HG03521 (cell line): ENCODE data around the gene PRPF39.
"Not testable (repeated sequence)": the region's sequence is repeated elsewhere in the genome, so short reads cannot be mapped to it uniquely, and the experiment has no call there.

Experiments
- ATAC-seq: cut with Tn5 transposase; IDR thresholded peaks from one replicate; pipeline ENCODE4 v1.9.1; 2021; ENCODE audit warnings: mild to moderate bottlenecking, moderate library complexity; ENCODE audit not compliant: unreplicated experiment

The PRPF39 gene

DNA sequence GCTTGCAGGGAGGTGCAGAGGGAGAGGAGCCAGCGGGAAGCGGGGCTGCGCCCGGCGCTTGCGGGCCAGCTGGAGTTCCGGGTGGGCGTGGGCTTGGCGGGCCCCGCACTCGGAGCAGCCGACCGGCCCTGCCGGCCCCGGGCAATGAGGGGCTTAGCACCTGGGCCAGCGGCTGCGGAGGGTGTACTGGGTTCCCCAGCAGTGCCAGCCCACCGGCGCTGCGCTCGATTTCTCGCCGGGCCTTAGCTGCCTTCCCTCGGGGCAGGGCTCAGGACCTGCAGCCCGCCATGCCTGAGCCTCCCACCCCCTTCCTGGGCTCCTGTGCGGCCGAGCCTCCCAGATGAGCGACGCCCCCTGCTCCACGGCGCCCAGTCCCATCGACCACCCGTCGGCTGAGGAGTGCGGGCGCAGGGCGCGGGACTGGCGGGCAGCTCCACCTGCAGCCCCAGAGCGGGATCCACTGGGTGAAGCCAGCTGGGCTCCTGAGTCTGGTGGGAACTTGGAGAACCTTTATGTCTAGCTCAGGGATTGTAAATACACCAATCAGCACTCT lies 3.4 kb upstream of the PRPF39 start:
- not testable (repeated sequence) for ATAC-seq

- ATAC-seq, result not testable (repeated sequence)
These were observed 2.8 kb upstream of the PRPF39 start for GRCh38 chr14:45081096-45081495.

DNA sequence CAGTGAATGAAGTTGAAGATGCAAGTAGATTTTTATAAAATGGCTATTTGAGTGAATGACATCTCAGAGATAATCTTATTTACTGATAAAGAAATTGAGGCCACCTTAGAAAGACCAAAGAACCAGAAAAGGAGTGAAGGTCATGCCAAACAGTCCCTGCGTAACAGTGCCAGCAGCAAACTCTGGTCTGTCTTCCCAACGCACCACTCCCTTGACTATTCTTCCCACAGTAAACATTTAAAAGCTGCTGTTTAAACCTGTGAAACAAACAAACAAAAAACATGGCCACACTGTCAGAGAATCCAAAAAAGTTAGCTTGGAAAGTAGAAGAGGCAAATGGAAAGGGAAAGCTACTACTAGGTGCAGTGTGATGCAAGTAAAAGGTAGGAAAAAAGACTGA lies 1.5 kb upstream of the PRPF39 start:
- no peak for ATAC-seq

DNA sequence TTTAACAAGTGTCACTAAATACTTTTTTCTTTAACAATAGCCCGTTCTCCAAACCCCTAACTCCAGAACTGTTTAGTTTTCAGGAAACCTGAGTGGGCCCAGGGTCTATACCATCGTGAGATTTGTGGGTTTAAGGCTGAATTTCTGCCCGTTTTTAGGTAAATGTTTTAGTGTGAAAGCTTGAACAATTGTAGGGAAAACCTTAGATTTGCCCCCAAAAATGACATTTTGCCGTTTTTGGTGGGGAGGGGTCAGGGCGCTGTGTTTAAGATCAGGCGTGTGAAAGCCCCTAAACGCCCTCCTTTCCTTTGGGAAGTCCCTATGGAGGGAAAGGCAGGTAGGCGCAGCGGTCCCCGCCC lies 320 bp upstream of the PRPF39 start:
- no peak for ATAC-seq

- ATAC-seq, result no peak
These were observed 1.0 kb downstream of the PRPF39 start for GRCh38 chr14:45084946-45085346.

- peak; percentile 62 for ATAC-seq
These were observed 5.9 kb downstream of the PRPF39 start for GRCh38 chr14:45089813-45090212.

DNA sequence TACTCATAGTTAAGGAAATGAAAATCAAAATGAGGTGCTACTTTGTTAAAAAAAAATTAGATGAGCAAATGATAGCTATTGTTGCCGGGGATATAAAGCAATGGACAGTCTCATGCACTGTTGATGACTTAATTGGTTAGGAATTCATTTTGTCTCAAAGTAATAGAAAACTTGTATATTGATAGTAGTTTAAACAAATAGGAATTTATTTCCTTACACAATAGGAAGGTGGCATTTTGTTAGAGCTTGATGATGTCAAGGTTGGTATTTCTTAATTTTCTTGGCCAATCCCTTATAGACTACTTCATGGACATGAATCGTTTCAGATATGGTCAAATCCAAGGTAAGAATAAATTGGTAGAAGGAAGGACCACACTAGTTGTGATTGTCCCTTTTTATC lies 7.8 kb downstream of the PRPF39 start:
- ATAC-seq, result no peak

GRCh38 chr14:45094275-45094674 lies 10.4 kb downstream of the PRPF39 start:
- ATAC-seq, result no peak

- no peak for ATAC-seq
These were observed 11.2 kb downstream of the PRPF39 start for GRCh38 chr14:45095143-45095542.

DNA sequence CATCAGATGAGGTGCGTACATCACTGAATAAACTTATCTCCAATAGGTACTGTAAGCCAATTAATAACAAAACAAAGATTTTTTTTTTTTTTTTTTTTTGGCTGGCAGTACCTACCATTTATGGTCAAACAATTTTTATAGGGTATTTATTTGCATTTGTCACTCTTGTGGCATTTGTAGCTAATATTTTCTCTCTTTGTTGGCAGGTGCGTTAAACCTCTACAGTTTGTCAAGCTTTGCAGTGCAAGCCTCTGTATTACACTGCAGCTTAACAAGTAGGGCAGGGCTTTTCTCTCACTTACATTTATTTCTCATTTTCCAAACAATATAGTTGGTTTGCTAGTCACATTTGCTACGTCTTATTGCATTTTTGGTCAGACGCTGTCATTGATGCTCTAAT lies 12.3 kb downstream of the PRPF39 start:
- no peak for ATAC-seq

DNA sequence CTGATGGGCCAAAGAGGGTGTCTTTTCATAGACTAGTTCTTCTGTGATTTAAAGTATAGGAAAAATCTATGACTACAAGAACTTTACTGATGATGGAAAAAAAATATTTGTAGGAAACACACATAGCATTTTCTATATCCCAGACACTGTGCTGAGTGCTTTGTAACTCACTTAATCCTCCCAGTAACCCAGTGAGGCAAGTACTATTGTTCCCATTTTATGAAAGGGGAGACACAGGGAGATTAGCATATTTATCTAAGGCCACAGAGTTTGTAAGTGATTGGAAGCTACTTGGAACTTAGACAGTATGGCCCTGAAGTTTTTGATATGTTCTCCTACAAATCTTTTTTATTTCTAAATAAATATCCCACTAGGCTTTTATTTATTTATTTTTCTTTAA lies 19.9 kb downstream of the PRPF39 start:
- ATAC-seq, result no peak

DNA sequence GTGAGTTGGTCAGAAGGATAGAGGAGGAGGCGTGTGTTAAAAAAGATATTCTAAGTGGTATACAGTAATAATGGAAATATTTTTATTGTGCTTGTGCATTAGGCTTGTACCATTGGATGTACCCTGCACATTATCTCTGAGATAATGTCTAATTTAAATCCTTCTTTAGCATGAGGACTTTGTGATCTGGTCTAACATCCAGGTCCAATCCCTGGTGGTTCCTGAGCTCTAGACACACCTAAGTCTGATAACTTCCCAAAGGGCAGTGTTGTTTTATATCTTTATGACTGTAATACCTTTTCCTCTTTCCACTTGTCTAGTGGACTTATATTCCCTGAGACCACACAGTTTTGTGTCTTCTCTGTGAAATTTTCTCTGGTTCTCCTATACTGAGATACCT lies 20.6 kb downstream of the PRPF39 start:
- no peak for ATAC-seq

DNA sequence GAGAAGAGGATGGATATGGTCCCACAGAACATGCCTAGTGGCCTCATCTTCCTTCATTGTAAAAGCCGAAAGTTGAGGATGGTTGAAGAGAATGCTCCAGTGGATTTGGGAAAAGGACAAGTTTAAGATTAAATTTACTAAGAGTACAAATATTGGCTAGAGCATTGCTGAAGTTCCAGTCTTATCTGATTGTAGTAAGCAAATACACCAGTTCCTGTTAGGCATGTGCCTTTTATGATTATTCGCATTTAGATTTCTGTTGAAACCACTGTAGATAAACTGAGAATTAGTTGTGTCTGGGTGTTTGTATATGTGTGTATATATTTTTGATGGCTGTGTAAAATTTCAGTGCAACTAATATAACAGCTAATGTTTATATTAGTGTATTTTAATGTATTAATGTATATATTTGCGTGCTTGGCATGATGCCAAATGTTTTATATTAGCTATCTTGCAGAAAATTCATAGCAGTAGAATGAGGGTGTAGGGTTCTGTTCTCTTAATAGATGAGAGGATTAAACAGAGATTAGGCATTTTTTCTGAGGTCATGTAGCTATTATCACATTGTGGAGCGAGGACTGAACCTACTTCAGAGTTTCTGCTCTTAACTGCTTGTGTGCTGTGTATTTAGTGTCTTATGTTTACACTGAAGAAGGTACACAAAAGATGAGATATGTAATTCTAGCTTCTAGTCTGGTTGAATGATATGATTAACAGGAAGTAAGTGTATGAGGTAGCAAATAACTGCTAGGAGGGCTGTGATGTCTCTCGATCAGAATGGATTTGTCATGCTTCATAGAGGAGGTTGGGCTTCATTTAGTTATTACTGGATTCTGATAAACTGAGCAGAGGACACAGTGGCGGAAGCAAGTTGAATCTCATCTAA lies 29.2 kb downstream of the PRPF39 start:
- ATAC-seq, result no peak

- no peak for ATAC-seq
These were observed 30.4 kb downstream of the PRPF39 start for GRCh38 chr14:45114327-45114726.

- ATAC-seq, result no peak
These were observed 34.7 kb downstream of the PRPF39 start for GRCh38 chr14:45118594-45118993.

- no peak for ATAC-seq
These were observed 36.2 kb downstream of the PRPF39 start for GRCh38 chr14:45120096-45120495.

GRCh38 chr14:45123271-45123670 lies 39.4 kb downstream of the PRPF39 start:
- no peak for ATAC-seq

DNA sequence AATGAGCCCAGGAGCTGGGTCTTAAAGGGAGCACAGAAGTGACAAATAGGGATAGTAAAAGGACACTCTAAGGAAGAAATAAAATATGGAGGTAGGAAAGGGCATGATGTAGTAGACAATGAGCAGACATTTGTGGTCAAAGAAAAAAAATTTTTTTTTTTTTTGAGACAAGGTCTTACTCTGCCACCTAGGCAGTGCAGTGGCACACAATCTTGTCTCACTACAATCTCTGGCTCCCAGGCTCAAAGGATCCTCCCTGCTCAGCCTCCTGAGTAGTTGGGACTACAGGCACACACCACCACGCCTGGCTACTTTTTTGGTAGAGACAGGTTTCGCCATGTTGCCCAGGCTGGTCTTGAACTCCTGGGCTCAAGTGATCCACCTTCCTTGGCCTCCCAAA lies 41.8 kb downstream of the PRPF39 start:
- ATAC-seq, result no peak

DNA sequence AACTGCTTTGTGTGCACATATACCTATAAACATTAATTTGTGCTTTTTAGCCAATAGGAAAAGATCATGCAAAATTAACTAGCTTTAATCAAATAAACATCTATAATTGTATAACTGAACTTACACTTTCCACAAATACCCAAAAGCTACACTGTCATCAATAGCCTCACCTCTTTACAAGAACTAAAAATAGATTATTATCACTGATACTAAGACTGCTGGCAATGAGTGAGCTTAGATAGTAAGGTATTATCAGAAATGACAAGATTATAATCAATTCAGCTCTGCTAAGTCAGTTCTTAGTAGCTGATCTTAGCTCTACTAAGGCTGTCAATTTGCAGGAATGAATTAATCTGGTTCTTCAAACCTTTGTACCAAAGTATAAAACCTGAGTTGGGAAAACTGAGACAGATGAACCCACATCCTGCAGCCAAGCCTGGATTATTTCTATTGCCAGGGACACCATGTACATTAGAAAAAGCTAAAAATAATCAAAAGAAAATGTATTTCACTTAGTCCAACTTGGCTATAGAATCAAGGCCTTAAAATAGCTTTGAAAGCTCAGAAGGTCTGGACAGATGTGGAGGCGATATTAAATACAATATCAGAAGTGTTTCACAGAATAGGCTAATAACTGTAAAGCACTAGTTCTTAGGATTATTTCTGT lies 45.2 kb downstream of the PRPF39 start:
- no peak for ATAC-seq

DNA sequence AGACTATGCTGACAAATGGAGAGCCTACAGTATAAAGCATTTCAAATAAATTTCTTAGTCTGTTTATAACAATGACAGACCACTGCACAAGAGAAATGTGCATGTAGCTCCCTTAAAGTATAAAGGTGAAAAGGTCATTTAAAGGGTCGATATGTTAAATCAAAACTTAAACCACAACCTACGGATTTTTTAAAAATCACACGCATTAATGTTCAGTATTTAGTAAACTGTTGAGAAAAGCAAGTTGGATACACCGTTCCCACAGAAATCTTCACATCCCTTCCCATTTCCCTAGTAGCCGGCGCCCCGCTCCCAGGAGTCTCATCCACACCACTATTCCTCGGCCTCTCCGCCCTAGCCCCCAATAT lies 49.8 kb downstream of the PRPF39 start:
- no peak for ATAC-seq

DNA sequence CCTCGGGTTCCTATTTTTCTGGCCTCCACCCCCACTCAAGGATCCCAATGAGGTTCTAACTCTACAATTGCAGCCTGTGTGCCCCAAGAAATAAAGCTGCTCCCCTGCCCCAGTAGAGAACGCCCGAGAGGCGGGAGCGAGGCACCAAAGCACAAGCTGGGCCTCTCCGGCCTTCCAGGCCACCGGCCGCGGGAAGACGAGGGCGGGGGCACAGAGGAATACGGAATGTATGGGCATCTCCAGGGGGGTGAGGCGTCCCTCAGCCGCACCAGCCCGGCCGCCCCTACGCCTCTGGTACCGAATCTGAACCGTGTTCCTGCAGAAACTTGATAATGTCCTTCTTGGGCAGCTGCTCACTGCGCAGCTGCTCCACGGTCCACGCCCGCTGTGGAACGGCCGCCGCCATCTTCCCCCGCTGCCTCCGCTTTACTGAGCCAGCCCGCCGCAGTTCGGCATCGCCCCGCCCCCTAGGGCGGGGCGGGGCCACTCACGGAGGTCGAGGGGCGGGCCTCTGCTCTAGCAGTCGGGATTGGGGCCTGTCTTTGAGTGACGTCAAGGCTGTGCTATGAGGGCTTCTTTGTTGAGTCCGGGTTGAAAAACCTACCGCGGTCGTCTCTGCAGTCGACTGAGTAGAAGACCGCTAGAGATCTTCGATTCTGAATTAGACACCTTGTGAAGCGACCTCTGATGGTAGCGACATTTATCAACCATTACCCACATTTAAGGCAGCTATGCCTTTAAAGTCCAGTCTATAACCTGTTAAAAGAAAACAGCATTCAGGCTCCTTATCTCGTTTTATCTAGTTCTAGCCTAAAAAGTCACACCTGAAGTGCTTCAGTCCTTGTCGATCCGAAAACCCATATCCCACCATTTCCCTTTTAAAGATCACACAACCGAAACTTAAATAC lies 50.4 kb downstream of the PRPF39 start, which contains the start of gene FKBP3:
Gene FKBP3, minus strand, starts transcription at position 431 of the 908 bp plus-strand sequence. Its CDS starts 25 bp downstream, at position 406.
- peak; percentile 90 for ATAC-seq
